H1 (cell line): ENCODE results near the gene MRPL27. TPM values are rescaled to one million over a fixed set of nuclear protein-coding genes. Genes with fewer than 3 reads are reported as not detected.

Experiments
- CTCF ChIA-PET: fragments of 300-600 bp; sonication (Branson Sonifier 250); formaldehyde crosslinking; loops from one replicate; lab custom pipeline; 2021; ENCODE audit not compliant: partially characterized antibody; lab: Charles Lee
- POLR2A ChIA-PET: fragments of 300-600 bp; sonication (Branson Sonifier 250); formaldehyde crosslinking; loops from one replicate; lab custom pipeline; 2021; ENCODE audit warnings: inconsistent platforms; ENCODE audit not compliant: partially characterized antibody; lab: Charles Lee
- DNase-seq, 2 experiments: peaks; one replicate each; pipeline versions ENCODE4 v3.0.0 to v3.0.0-alpha.2; 2010 to 2022; ENCODE audit warnings: low spot score in 2 of 2, low read depth in 1 of 2, mixed read lengths in 1 of 2
- FAIRE-seq: peaks from 2 replicates; lab custom pipeline; 2011; peaks lifted over from hg19 to GRCh38; lab: Jason Lieb, UNC
- H2AFZ ChIP-seq: 2 replicates; pipeline ENCODE4 v1.8.1; 2012; ENCODE audit warnings: low read length, inconsistent platforms
- H2AK5ac ChIP-seq: 2 replicates; pipeline ENCODE4 v1.6.1; 2013; ENCODE audit warnings: low read depth, low read length
- H2BK120ac ChIP-seq: replicated peaks from 2 replicates; pipeline ENCODE3; 2013; ENCODE audit warnings: low read depth, low read length, inconsistent platforms
- H2BK12ac ChIP-seq: 2 replicates; pipeline ENCODE4 v1.6.1; 2013; ENCODE audit warnings: low read depth, low read length
- H2BK15ac ChIP-seq: 2 replicates; pipeline ENCODE4 v1.6.1; 2013; ENCODE audit warnings: low read length
- H2BK20ac ChIP-seq: 2 replicates; pipeline ENCODE4 v1.6.1; 2013; ENCODE audit warnings: low read length
- H2BK5ac ChIP-seq: 2 replicates; pipeline ENCODE4 v1.6.1; 2013; ENCODE audit warnings: low read depth, low read length
- H3K14ac ChIP-seq: 2 replicates; pipeline ENCODE4 v1.6.1; 2013; ENCODE audit warnings: inconsistent platforms; ENCODE audit not compliant: insufficient read length
- H3K18ac ChIP-seq: 2 replicates; pipeline ENCODE4 v1.6.1; 2013; ENCODE audit warnings: low read length; ENCODE audit errors: extremely low read depth
- H3K23ac ChIP-seq: 2 replicates; pipeline ENCODE4 v1.6.1; 2013; ENCODE audit warnings: inconsistent platforms; ENCODE audit not compliant: insufficient read length
- H3K23me2 ChIP-seq: 2 replicates; pipeline ENCODE4 v1.6.1; 2013; ENCODE audit warnings: low read depth, low read length
- H3K27ac ChIP-seq: 2 replicates; pipeline ENCODE4 v1.6.1; 2011; ENCODE audit warnings: low read depth, low read length, inconsistent platforms
- H3K27me3 ChIP-seq, 4 experiments: replicated peaks in 1 of 4; 1 replicate in 1 of 4; 2 replicates in 3 of 4; pipeline versions ENCODE4 v1.6.1 to v1.8.1; 2011 to 2013; ENCODE audit warnings: low read length in 3 of 4, mild to moderate bottlenecking in 3 of 4, inconsistent platforms in 2 of 4, mixed read lengths in 2 of 4, moderate library complexity in 1 of 4; ENCODE audit not compliant: control insufficient read depth in 3 of 4, insufficient read depth in 3 of 4; ENCODE audit errors: extremely low read depth in 1 of 4
- H3K36me3 ChIP-seq, 4 experiments: 2 replicates each; pipeline versions ENCODE4 v1.6.1 to v1.8.1; 2011 to 2013; ENCODE audit warnings: mild to moderate bottlenecking in 4 of 4, low read length in 3 of 4, moderate library complexity in 2 of 4, control low read depth in 1 of 4, inconsistent platforms in 1 of 4; ENCODE audit not compliant: insufficient read depth in 4 of 4, control insufficient read depth in 2 of 4
- H3K4ac ChIP-seq: replicated peaks from 2 replicates; pipeline ENCODE3; 2013; ENCODE audit warnings: low read length, low read depth, mixed read lengths, inconsistent platforms; ENCODE audit not compliant: insufficient read length
- H3K4me1 ChIP-seq, 4 experiments: replicated peaks in 1 of 4; 1 replicate in 1 of 4; 2 replicates in 3 of 4; pipeline versions ENCODE4 v1.6.1 to v1.8.1; 2011 to 2013; ENCODE audit warnings: low read length in 3 of 4, inconsistent platforms in 2 of 4, mixed read lengths in 1 of 4; ENCODE audit not compliant: insufficient read depth in 4 of 4, control insufficient read depth in 3 of 4
- H3K4me2 ChIP-seq, 2 experiments: 2 replicates each; pipeline versions ENCODE4 v1.6.1 to v1.8.1; 2011 to 2013; ENCODE audit warnings: low read depth in 2 of 2, low read length in 2 of 2, control low read depth in 1 of 2, inconsistent platforms in 1 of 2, mild to moderate bottlenecking in 1 of 2; ENCODE audit not compliant: insufficient read depth in 1 of 2
- H3K4me3 ChIP-seq, 4 experiments: fragments of 200-600, 300-600 bp in 1 of 4; sonication (generic), shearing (Covaris generic), sonication (Bioruptor Twin) in 1 of 4; 2 replicates each; pipeline versions ENCODE4 v1.5.1 to v1.8.1; 2011 to 2016; ENCODE audit warnings: low read length in 4 of 4, low read depth in 3 of 4, control low read depth in 2 of 4, inconsistent platforms in 2 of 4, mild to moderate bottlenecking in 2 of 4, mixed read lengths in 1 of 4, moderate library complexity in 1 of 4; ENCODE audit not compliant: insufficient read depth in 2 of 4; ENCODE audit errors: extremely low read depth in 1 of 4
- H3K56ac ChIP-seq: replicated peaks from 2 replicates; pipeline ENCODE3; 2013; ENCODE audit warnings: low read depth, mild to moderate bottlenecking, mixed read lengths, low read length, inconsistent platforms; ENCODE audit not compliant: insufficient read length
- H3K79me1 ChIP-seq: 2 replicates; pipeline ENCODE4 v1.6.1; 2013; ENCODE audit warnings: low read depth, low read length, control low read depth
- H3K79me2 ChIP-seq, 2 experiments: 2 replicates each; pipeline versions ENCODE4 v1.6.1 to v1.8.1; 2012 to 2013; ENCODE audit warnings: low read length in 2 of 2, mild to moderate bottlenecking in 2 of 2, inconsistent platforms in 1 of 2; ENCODE audit not compliant: insufficient read depth in 2 of 2, control insufficient read depth in 1 of 2
- H3K9ac ChIP-seq, 4 experiments: replicated peaks in 1 of 4; 1 replicate in 1 of 4; 2 replicates in 3 of 4; pipeline versions ENCODE4 v1.6.1 to v1.8.1; 2011 to 2013; ENCODE audit warnings: low read depth in 3 of 4, low read length in 3 of 4, control low read depth in 2 of 4, mild to moderate bottlenecking in 2 of 4, moderate library complexity in 2 of 4, inconsistent platforms in 1 of 4; ENCODE audit errors: extremely low read depth in 1 of 4
- H3K9me3 ChIP-seq, 2 experiments: 2 replicates each; pipeline versions ENCODE4 v1.6.1 to v1.8.1; 2012 to 2013; ENCODE audit warnings: mild to moderate bottlenecking in 2 of 2, moderate library complexity in 2 of 2, control low read depth in 1 of 2, inconsistent platforms in 1 of 2, low read depth in 1 of 2, low read length in 1 of 2, mixed read lengths in 1 of 2; ENCODE audit not compliant: insufficient read depth in 2 of 2
- H4K20me1 ChIP-seq, 2 experiments: replicated peaks in 1 of 2; 2 replicates each; pipeline versions ENCODE3 to v1.8.1; 2011 to 2013; ENCODE audit warnings: inconsistent platforms in 2 of 2, low read length in 2 of 2, mild to moderate bottlenecking in 1 of 2; ENCODE audit not compliant: insufficient read depth in 2 of 2, control insufficient read depth in 1 of 2
- H4K5ac ChIP-seq: 2 replicates; pipeline ENCODE4 v1.6.1; 2013; ENCODE audit warnings: low read length, low read depth, mixed read lengths, inconsistent platforms; ENCODE audit not compliant: insufficient read length
- H4K8ac ChIP-seq: 2 replicates; pipeline ENCODE4 v1.8.0; 2013; ENCODE audit warnings: mild to moderate bottlenecking, moderate library complexity, low read length, inconsistent platforms; ENCODE audit not compliant: insufficient read depth; ENCODE audit errors: extremely low read depth
- H4K91ac ChIP-seq: replicated peaks from 2 replicates; pipeline ENCODE3; 2013; ENCODE audit warnings: low read length, mixed read lengths, inconsistent platforms; ENCODE audit not compliant: insufficient read length
- BRCA1 ChIP-seq: IDR thresholded peaks from 2 replicates; pipeline ENCODE4 v1.6.1; 2012; ENCODE audit warnings: low read depth, low read length, improper control_type of control experiment
- PHF8 ChIP-seq: fragments of 200-600 bp; sonication (generic); conservative IDR thresholded peaks from 2 replicates; pipeline ENCODE4 v1.7.1; 2012; ENCODE audit warnings: low read depth, mild to moderate bottlenecking, inconsistent platforms, low read length, moderate library complexity
- RAD21 ChIP-seq, 2 experiments: IDR thresholded peaks in 1 of 2; conservative IDR thresholded peaks in 1 of 2; 2 replicates each; pipeline ENCODE4 v1.6.1; 2011; ENCODE audit warnings: low read depth in 2 of 2, low read length in 2 of 2, improper control_type of control experiment in 1 of 2, inconsistent platforms in 1 of 2, mild to moderate bottlenecking in 1 of 2, moderate library complexity in 1 of 2
- RFX5 ChIP-seq: IDR thresholded peaks from 2 replicates; pipeline ENCODE4 v1.6.1; 2011; ENCODE audit warnings: low read depth, low read length, improper control_type of control experiment, borderline replicate concordance
- RNF2 ChIP-seq: fragments of 200-900, 300-1000 bp; sonication (generic); IDR thresholded peaks from 2 replicates; pipeline ENCODE4 v1.7.1; 2016; ENCODE audit warnings: borderline replicate concordance, low read depth, mild to moderate bottlenecking, antibody characterized with exemption, low read length; ENCODE audit not compliant: poor library complexity, severe bottlenecking; ENCODE audit errors: missing control alignments
- SAP30 ChIP-seq: fragments of 300-600 bp; sonication (generic); IDR thresholded peaks from 2 replicates; pipeline ENCODE4 v1.7.1; 2012; ENCODE audit warnings: low read length, moderate library complexity, mild to moderate bottlenecking, inconsistent platforms; ENCODE audit not compliant: insufficient read depth, insufficient replicate concordance
- SP2 ChIP-seq: IDR thresholded peaks from 2 replicates; pipeline ENCODE4 v1.6.1; 2012; ENCODE audit warnings: mild to moderate bottlenecking, low read length, inconsistent platforms
- WGBS, 2 experiments: shearing (Covaris generic) in 1 of 2; methylation state at CpG; one replicate each; pipeline versions ENCODE4 v1.1.6 to v1.1.7; 2013 to 2015; ENCODE audit warnings: low lambda C conversion rate in 2 of 2, mixed read lengths in 2 of 2, inconsistent platforms in 1 of 2, low coverage in 1 of 2, missing lambda C conversion rate in 1 of 2; ENCODE audit not compliant: insufficient replicate concordance in 2 of 2, insufficient coverage in 1 of 2, insufficient read length in 1 of 2; ENCODE audit errors: extremely low coverage in 1 of 2, missing lambda C conversion rate in 1 of 2; 5-methylcytosine and 5-hydroxymethylcytosine counted together
- polyA plus RNA-seq, 7 experiments: library from polyadenylated mRNA; depleted of rRNA in 3 of 7; stranded (reverse) in 5 of 7; unstranded in 2 of 7; fragments of >200 nt in 5 of 7; fragments of 200-250 nt in 2 of 7; gene quantifications; 1 replicate in 5 of 7; 2 replicates in 1 of 7; 4 replicates in 1 of 7; pipeline versions ENCODE4 v1.2.1 to v1.2.3, GENCODE V29; 2011 to 2013; ENCODE audit warnings: missing spikeins in 2 of 7, mixed read lengths in 2 of 7
- total RNA-seq: library from RNA; stranded (reverse); fragmentation: NEBNext Ultra II Directional; extraction: Animal tissue kit (Norgen Biotek cat#: 25700); gene quantifications from 2 replicates; pipeline ENCODE4 v1.2.1, GENCODE V29; 2021

MRPL27 gene
- total and polyA plus RNA-seq, 2 of the 8 experiments (the other 6 are each of a cell fraction or from before 2014, with no cell fraction given) = 75.6 to 135 TPM

DNA sequence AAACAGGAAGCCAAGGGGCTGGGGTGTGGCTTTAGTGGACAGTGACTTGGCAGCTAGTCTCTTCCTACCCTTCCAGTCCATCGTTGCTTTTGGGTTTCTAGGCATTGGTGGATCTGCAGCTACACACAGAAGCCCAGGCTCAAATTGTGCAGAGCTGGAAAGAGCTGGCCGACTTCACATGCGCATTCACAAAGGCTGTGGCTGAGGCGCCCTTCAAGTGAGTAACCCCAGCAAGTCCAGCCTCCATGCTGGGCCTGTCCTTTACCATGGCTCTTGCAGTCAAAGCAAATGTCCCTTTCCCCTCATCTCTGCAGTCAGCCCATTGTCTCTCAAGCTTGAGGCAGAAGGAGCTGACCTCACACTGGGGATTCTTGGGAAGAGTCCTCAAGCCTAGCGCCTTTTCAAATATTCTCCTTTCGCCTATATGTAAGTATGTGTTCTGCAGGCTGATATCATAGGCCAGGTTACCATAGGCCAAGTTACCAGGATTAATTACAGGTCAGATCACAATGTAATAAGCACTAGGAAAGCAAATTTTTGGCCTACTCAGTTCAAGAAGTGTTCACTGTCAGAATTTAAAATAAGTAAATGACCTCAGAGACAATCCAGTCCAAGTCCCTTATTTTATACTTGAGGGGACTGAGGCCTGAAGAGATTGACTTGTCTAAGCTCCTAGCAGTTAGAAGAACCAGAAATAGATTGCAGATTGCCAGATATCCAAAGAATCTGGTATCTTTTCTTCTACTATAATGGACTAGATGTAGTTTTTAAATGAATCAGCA is 6.6 kb upstream of the MRPL27 start:
- H3K4me1 ChIP-seq = no peaks in the 10 kb centered on the region
- H3K4me2 ChIP-seq = no peak overlapping the region
- no peak overlapping the region for H3K9ac ChIP-seq
- no peak overlapping the region for H2AFZ ChIP-seq
- H3K4me3 ChIP-seq = no peak overlapping the region
- H2AK5ac ChIP-seq = no peak overlapping the region
- POLR2A ChIA-PET = interaction anchor here (1.0 to 27.4 kb wide), 5 partner anchors 9 to 17 kb away, joined by 3 to 313 read pairs (median 8); partner anchors contain the start of genes EME1, LRRC59 and MRPL27
- no peak overlapping the region for H3K4ac ChIP-seq
- no peaks in the 10 kb centered on the region for H3K27me3 ChIP-seq
- CTCF ChIA-PET = interaction anchor here (0.8 to 7.0 kb wide), 8 partner anchors 12 to 210 kb away, joined by 3 to 51 read pairs (median 4); partner anchors contain the start of gene LRRC59
- no peak overlapping the region for H4K8ac ChIP-seq
- H3K79me2 ChIP-seq = no peaks in the 10 kb centered on the region
- H2BK20ac ChIP-seq = no peak overlapping the region
- H4K20me1 ChIP-seq = no peaks in the 10 kb centered on the region
- 87% methylated on average over 6 of the region's 6 CpGs; no CpG with 5 or more reads in 1 of the 2 experiments for WGBS, 2 experiments
- no peak overlapping the region for H3K27ac ChIP-seq
- H3K14ac ChIP-seq = no peak overlapping the region
- DNase-seq (no peak), FAIRE-seq (no peak)
- H3K23me2 ChIP-seq = no peaks in the 10 kb centered on the region
- no peaks in the 10 kb centered on the region for H3K9me3 ChIP-seq
- H3K36me3 ChIP-seq = peaks cover 18 to 55% (median 36%) of the 10 kb centered on the region in 4 experiments; a peak in 7 of 8 replicates
- no peak overlapping the region for H4K91ac ChIP-seq
- H3K56ac ChIP-seq = no peak overlapping the region
- no peak overlapping the region for H3K18ac ChIP-seq
- no peaks in the 10 kb centered on the region for H3K79me1 ChIP-seq
- H2BK12ac ChIP-seq = no peak overlapping the region
- no peak overlapping the region for H2BK5ac ChIP-seq
- H4K5ac ChIP-seq = no peak overlapping the region
- H3K23ac ChIP-seq = no peak overlapping the region
- no peak overlapping the region for H2BK120ac ChIP-seq
- no peak overlapping the region for H2BK15ac ChIP-seq
- no peak for TF ChIP-seq RAD21 (IDR thresholded peaks at IDR 0.05 in 1 of 2, conservative IDR thresholded peaks at IDR 0.05 in 1 of 2; ENCODE audit: low read depth in 2 of 2, low read length in 2 of 2)
- no peak for TF ChIP-seq SAP30
- no peak for TF ChIP-seq RNF2
- TF ChIP-seq PHF8 = no peak
- no peak for TF ChIP-seq BRCA1
- TF ChIP-seq RFX5 = no peak
- no peak for TF ChIP-seq SP2
